Adrenal gland (tissue), 12 donors: ENCODE measurements around the gene C1QTNF1. TPM values are rescaled to one million over a fixed set of nuclear protein-coding genes. Genes with fewer than 3 reads are reported as not detected.

Source experiments
- DNase-seq, 7 donors: peaks; one replicate each; pipeline ENCODE4 v3.0.0-alpha.2; 2019 to 2020
- H3K27ac ChIP-seq, 5 donors: fragments of 200-600 bp; sonication (generic) in 4 of 5; 1 replicate in 3 of 5; 2 replicates in 2 of 5; pipeline versions ENCODE4 v1.5.1 to v1.8.0; 2016 to 2020; ENCODE audit warnings: mild to moderate bottlenecking in 1 of 5
- H3K27me3 ChIP-seq: fragments of 200-600 bp; 2 replicates; pipeline ENCODE4 v1.8.0; 2021
- H3K36me3 ChIP-seq, 2 donors: fragments of 200-600 bp; replicated peaks in 1 of 2; 1 replicate in 1 of 2; 2 replicates in 1 of 2; pipeline versions ENCODE4 v1.5.1 to v1.8.0; 2018 to 2022
- H3K4me1 ChIP-seq, 2 donors: fragments of 200-600 bp; replicated peaks in 1 of 2; 1 replicate in 1 of 2; 2 replicates in 1 of 2; pipeline versions ENCODE4 v1.5.1 to v1.8.0; 2018 to 2021
- H3K4me3 ChIP-seq, 4 donors: fragments of 200-600 bp; sonication (generic) in 3 of 4; one replicate each; pipeline ENCODE4 v1.5.1; 2016 to 2018
- H3K9me3 ChIP-seq, 3 donors: fragments of 200-600 bp; sonication (generic) in 1 of 3; replicated peaks in 1 of 3; 1 replicate in 2 of 3; 2 replicates in 1 of 3; pipeline versions ENCODE4 v1.5.1 to v1.8.0; 2016 to 2021
- POLR2A ChIP-seq, 2 donors: fragments of 450-650 bp; IDR thresholded peaks; one replicate each; pipeline ENCODE4 v1.6.1; 2017; ENCODE audit warnings: antibody characterized with exemption in 2 of 2, mild to moderate bottlenecking in 2 of 2, moderate library complexity in 1 of 2
- WGBS, 4 donors: extraction: QIAGEN DNeasy Blood & Tissue Kit in 2 of 4; methylation state at CpG; one replicate each; pipeline versions ENCODE4 v1.1.5 to v1.1.7; 2013 to 2017; 5-methylcytosine and 5-hydroxymethylcytosine counted together
- intact Hi-C, 2 donors: fragments of 100-400 bp; cut with DNase I; formaldehyde crosslinking; loops; one replicate each; pipeline versions ENCODE4 v1.14.1 to v1.15.0; 2022 to 2023
- polyA plus RNA-seq, 3 donors: library from polyadenylated mRNA; stranded (reverse); fragments of 200-250 nt in 2 of 3; fragments of 350-450 nt in 1 of 3; fragmentation: Illumina TruSeq in 1 of 3; extraction: RNeasy Lipid Tissue Mini Kit (QIAGEN cat#74804) in 1 of 3; gene quantifications; one replicate each; pipeline ENCODE4 v1.2.3, GENCODE V29; 2013 to 2014
- total RNA-seq, 9 donors: library from RNA; depleted of rRNA in 4 of 9; stranded (reverse); fragments of >200 nt in 4 of 9; fragments of 120-200 nt in 1 of 9; fragmentation: NEBNext Ultra II Directional in 1 of 9; extraction: Animal tissue kit (Norgen Biotek cat#: 25700) in 1 of 9; gene quantifications; one replicate each; pipeline versions ENCODE4 v1.1.0 to v1.2.4, GENCODE V29; 2013 to 2023
- TF ChIP-seq, protein P1 (sequence below), 6 experiments: fragments of 450-650 bp in 4 of 6; fragments of 200-600 bp in 2 of 6; sonication (generic) in 1 of 6; IDR thresholded peaks; 1 replicate in 5 of 6; 2 replicates in 1 of 6; pipeline versions ENCODE4 v1.5.1 to v1.8.0; 2016 to 2021; ENCODE audit warnings: antibody characterized with exemption in 6 of 6, mild to moderate bottlenecking in 2 of 6, moderate library complexity in 1 of 6
- donor health status: healthy with polysubstance abuse.
- donor health status: Bipolar disorder and iron deficiency.
- donor health status: DM: yes; HTN: yes; CAD: no.
- donor health status: DM: no; HTN: no; CAD: no.
- donor health status: DM: no; HTN: no; CAD: no.
- donor health status: DM: yes; HTN: yes; CAD: no.

The C1QTNF1 gene
- total and polyA plus RNA-seq, 12 donors = 17.2 to 175 (median 120) TPM

DNA sequence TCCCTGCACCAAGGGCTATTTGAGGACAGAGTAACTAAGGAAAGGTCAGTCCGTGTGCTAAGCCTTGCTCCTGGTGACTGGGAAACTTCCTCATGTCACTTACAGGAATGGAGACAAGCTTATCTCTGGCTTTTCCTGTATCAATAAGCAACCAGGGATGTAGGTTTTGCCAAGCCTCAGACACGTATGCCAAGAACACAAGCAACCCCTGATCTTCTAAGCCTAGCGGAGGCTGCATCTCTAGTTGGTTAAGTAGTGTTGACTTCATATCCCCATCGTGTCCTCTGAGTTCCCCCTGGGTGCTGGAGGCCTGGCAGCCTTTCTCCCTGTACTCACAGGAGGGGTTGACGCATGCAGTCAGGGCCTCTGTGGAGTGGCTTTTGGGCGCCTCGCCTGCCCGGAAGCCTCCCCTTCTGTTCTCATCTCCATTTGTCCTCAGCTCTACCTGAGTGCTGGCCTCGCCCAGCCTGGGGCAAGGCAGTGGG is 1.4 kb upstream of the C1QTNF1 start:
- TF ChIP-seq, protein P1, sequence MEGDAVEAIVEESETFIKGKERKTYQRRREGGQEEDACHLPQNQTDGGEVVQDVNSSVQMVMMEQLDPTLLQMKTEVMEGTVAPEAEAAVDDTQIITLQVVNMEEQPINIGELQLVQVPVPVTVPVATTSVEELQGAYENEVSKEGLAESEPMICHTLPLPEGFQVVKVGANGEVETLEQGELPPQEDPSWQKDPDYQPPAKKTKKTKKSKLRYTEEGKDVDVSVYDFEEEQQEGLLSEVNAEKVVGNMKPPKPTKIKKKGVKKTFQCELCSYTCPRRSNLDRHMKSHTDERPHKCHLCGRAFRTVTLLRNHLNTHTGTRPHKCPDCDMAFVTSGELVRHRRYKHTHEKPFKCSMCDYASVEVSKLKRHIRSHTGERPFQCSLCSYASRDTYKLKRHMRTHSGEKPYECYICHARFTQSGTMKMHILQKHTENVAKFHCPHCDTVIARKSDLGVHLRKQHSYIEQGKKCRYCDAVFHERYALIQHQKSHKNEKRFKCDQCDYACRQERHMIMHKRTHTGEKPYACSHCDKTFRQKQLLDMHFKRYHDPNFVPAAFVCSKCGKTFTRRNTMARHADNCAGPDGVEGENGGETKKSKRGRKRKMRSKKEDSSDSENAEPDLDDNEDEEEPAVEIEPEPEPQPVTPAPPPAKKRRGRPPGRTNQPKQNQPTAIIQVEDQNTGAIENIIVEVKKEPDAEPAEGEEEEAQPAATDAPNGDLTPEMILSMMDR (IDR thresholded peaks at IDR 0.05) = no peak
- TF ChIP-seq POLR2A (IDR thresholded peaks at IDR 0.05) = no peak
- 64 to 77% (median 70%) methylated on average over 6 to 9 of the region's 9 CpGs for WGBS, 4 donors
- H3K4me3 ChIP-seq = no peak overlapping the region
- no peaks in the 10 kb centered on the region for H3K36me3 ChIP-seq
- H3K27ac ChIP-seq = peak overlapping the region; percentile 51 to 100 (median 94)
- H3K27me3 ChIP-seq = no peaks in the 10 kb centered on the region
- intact Hi-C loops = no loop called here
- peaks cover 55 to 77% of the 10 kb centered on the region in 2 donors for H3K4me1 ChIP-seq
- peak; percentile 17 to 81 (median 57) for DNase-seq
- no peaks in the 10 kb centered on the region for H3K9me3 ChIP-seq

GRCh38 chr17:79023180-79023705 is 726 bp upstream of the C1QTNF1 start:
- Histone ChIP-seq H3K4me1 (peaks cover 61 to 84% of the 10 kb centered on the region in 2 donors), H3K27ac (peak overlapping the region; percentile 51 to 100 (median 94)), H3K4me3 (peak overlapping the region in 1 of 4 donors; percentile 72), H3K27me3 (no peaks in the 10 kb centered on the region), H3K9me3 (no peaks in the 10 kb centered on the region), H3K36me3 (no peaks in the 10 kb centered on the region)
- peak in 5 of 7 donors; percentile 6 to 53 (median 26) for DNase-seq
- intact Hi-C loops = no loop called here
- 79 to 84% (median 79%) methylated on average over 9 to 12 of the region's 12 CpGs for WGBS, 4 donors
- TF ChIP-seq, protein P1 (IDR thresholded peaks at IDR 0.05) = no peak
- TF ChIP-seq POLR2A (IDR thresholded peaks at IDR 0.05) = no peak

DNA sequence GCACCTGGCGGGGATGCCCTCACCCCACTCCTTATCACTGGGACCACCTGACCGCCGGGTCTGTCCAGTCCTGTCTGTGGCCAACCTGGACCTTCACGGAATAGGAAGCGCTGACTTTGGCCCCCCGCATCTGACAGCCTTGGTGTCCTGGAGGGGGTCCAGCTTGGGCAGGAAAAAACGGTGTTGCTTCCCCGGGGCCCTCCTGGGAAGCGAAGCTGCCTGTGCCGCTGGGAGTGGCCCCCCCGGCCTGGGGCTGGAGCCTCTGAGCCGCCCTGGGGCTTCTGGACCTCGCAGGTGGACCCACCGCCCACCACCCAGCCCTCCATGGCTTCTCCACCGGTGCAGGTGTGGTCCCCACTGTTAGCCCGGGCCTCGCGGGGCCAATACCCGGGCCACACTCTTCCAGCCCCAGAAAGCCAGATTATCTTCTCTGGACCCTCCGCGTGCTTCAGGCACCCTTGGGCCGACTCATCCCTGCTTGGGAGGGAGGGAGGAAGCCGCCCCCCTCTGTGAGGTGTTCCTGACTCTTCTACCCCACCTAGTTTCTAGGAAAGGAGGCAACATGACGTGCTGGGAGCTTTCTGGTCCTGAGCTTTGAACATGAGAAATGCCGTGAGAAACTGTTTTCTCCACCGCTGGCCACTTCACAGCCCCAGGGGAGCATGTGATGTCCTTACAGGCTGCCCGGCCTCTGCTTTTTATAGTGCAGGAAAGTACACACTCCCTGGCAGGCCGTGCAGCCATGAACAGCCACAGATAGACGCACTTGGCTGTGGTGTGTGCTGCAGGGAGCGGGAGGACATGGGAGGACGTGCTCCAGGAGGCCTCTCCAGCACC is 1.1 kb downstream of the C1QTNF1 start:
- Histone ChIP-seq H3K4me3 (peak overlapping the region in 2 of 4 donors; percentile 72 to 73), H3K9me3 (no peaks in the 10 kb centered on the region), H3K36me3 (no peaks in the 10 kb centered on the region), H3K27ac (peak overlapping the region; percentile 61 to 100 (median 95)), H3K4me1 (peaks cover 61 to 80% of the 10 kb centered on the region in 2 donors), H3K27me3 (no peaks in the 10 kb centered on the region)
- WGBS, 4 donors = 27 to 38% (median 30%) methylated on average over 27 to 31 of the region's 31 CpGs
- DNase-seq = peak in 6 of 7 donors; percentile 69 to 79 (median 70)
- intact Hi-C loops = no loop called here
- peak in 1 of 2 donors; percentile 77 for TF ChIP-seq POLR2A (IDR thresholded peaks at IDR 0.05)
- TF ChIP-seq, protein P1 (IDR thresholded peaks at IDR 0.05) = no peak
